MM.1S (cell line): ENCODE results near the gene ANKMY2.

Experiments
- DNase-seq: peaks from one replicate; pipeline ENCODE4 v3.0.0-alpha.2; 2015
- H2AFZ ChIP-seq: fragments of 300-600 bp; sonication (generic); 2 replicates; pipeline ENCODE4 v1.6.0; 2016; ENCODE audit warnings: antibody characterized with exemption, low read length
- H3F3A ChIP-seq: fragments of 300-600 bp; sonication (generic); 2 replicates; pipeline ENCODE4 v1.6.1; 2016; ENCODE audit warnings: mild to moderate bottlenecking, antibody characterized with exemption, low read length, moderate library complexity, mixed read lengths; ENCODE audit not compliant: insufficient read depth
- H3K27ac ChIP-seq: fragments of 300-600 bp; sonication (generic); 2 replicates; pipeline ENCODE4 v1.5.1; 2016; ENCODE audit warnings: mild to moderate bottlenecking, low read length
- H3K27me3 ChIP-seq: fragments of 300-600 bp; sonication (generic); replicated peaks from 2 replicates; pipeline ENCODE4 v1.6.0; 2016; ENCODE audit warnings: low read length; ENCODE audit not compliant: insufficient read depth
- H3K36me3 ChIP-seq: fragments of 300-600 bp; sonication (generic); replicated peaks from 2 replicates; pipeline ENCODE4 v1.6.1; 2016; ENCODE audit warnings: mild to moderate bottlenecking, low read length, mixed read lengths; ENCODE audit not compliant: insufficient read depth
- H3K4me1 ChIP-seq: fragments of 300-600 bp; sonication (generic); 2 replicates; pipeline ENCODE4 v1.6.1; 2016; ENCODE audit warnings: low read length, mixed read lengths
- H3K4me2 ChIP-seq: fragments of 300-600 bp; sonication (generic); 2 replicates; pipeline ENCODE4 v1.6.0; 2016; ENCODE audit warnings: low read depth, low read length
- H3K4me3 ChIP-seq: fragments of 300-600 bp; sonication (generic); 2 replicates; pipeline ENCODE4 v1.5.1; 2016; ENCODE audit warnings: low read length, mixed read lengths
- H3K79me2 ChIP-seq: fragments of 300-600 bp; sonication (generic); 2 replicates; pipeline ENCODE4 v1.6.1; 2016; ENCODE audit warnings: mixed run types, low read length, mixed read lengths
- H3K9ac ChIP-seq: fragments of 300-600 bp; sonication (generic); 2 replicates; pipeline ENCODE4 v1.6.1; 2016; ENCODE audit warnings: low read length, mixed read lengths
- H3K9me2 ChIP-seq: fragments of 300-600 bp; sonication (generic); replicated peaks from 2 replicates; pipeline ENCODE4 v1.6.1; 2016; ENCODE audit warnings: mild to moderate bottlenecking, low read length, mixed read lengths; ENCODE audit not compliant: insufficient read depth
- H3K9me3 ChIP-seq: fragments of 300-600 bp; sonication (generic); replicated peaks from 2 replicates; pipeline ENCODE4 v1.6.1; 2016; ENCODE audit warnings: mild to moderate bottlenecking, low read length, mixed read lengths; ENCODE audit not compliant: insufficient read depth
- H4K20me1 ChIP-seq: fragments of 300-600 bp; sonication (generic); 2 replicates; pipeline ENCODE4 v1.6.1; 2016; ENCODE audit warnings: mild to moderate bottlenecking, low read length, moderate library complexity, mixed read lengths; ENCODE audit not compliant: insufficient read depth
- EZH2 ChIP-seq: fragments of 300-600 bp; sonication (generic); optimal IDR thresholded peaks from 2 replicates; pipeline ENCODE3; 2017; ENCODE audit warnings: low read depth, mild to moderate bottlenecking, antibody characterized with exemption, low read length, mixed read lengths
- EZH2phosphoT487 ChIP-seq: fragments of 300-600 bp; sonication (generic); IDR thresholded peaks from 2 replicates; pipeline ENCODE4 v1.6.1; 2018; ENCODE audit warnings: antibody characterized with exemption, low read length
- TF ChIP-seq, protein P1 (sequence below): fragments of 300-600 bp; sonication (generic); IDR thresholded peaks from 2 replicates; pipeline ENCODE4 v1.5.1; 2016; ENCODE audit warnings: antibody characterized with exemption, low read length, mixed read lengths

Gene ANKMY2

GRCh38 chr7:16558761-16559302 lies 86.7 kb downstream of the ANKMY2 start:
- Histone ChIP-seq H3K9me2 (no peaks in the 10 kb centered on the region), H3F3A (no peaks in the 10 kb centered on the region), H3K9ac (no peak overlapping the region), H3K79me2 (no peaks in the 10 kb centered on the region), H3K4me1 (no peaks in the 10 kb centered on the region), H3K4me2 (no peak overlapping the region), H2AFZ (no peak overlapping the region), H3K9me3 (no peaks in the 10 kb centered on the region), H3K27me3 (no peaks in the 10 kb centered on the region), H3K4me3 (no peak overlapping the region), H3K27ac (no peak overlapping the region), H3K36me3 (no peaks in the 10 kb centered on the region), H4K20me1 (no peaks in the 10 kb centered on the region)
- DNase-seq = no peak
- TF ChIP-seq EZH2phosphoT487 (no peak), EZH2 (no peak)
- TF ChIP-seq, protein P1, sequence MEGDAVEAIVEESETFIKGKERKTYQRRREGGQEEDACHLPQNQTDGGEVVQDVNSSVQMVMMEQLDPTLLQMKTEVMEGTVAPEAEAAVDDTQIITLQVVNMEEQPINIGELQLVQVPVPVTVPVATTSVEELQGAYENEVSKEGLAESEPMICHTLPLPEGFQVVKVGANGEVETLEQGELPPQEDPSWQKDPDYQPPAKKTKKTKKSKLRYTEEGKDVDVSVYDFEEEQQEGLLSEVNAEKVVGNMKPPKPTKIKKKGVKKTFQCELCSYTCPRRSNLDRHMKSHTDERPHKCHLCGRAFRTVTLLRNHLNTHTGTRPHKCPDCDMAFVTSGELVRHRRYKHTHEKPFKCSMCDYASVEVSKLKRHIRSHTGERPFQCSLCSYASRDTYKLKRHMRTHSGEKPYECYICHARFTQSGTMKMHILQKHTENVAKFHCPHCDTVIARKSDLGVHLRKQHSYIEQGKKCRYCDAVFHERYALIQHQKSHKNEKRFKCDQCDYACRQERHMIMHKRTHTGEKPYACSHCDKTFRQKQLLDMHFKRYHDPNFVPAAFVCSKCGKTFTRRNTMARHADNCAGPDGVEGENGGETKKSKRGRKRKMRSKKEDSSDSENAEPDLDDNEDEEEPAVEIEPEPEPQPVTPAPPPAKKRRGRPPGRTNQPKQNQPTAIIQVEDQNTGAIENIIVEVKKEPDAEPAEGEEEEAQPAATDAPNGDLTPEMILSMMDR = no peak

- H3K9ac ChIP-seq = no peak overlapping the region
- TF ChIP-seq, protein P1 = no peak
- no peak for TF ChIP-seq EZH2
- no peak for TF ChIP-seq EZH2phosphoT487
- no peaks in the 10 kb centered on the region for H3K9me3 ChIP-seq
- H3K27me3 ChIP-seq = no peaks in the 10 kb centered on the region
- H4K20me1 ChIP-seq = no peaks in the 10 kb centered on the region
- H2AFZ ChIP-seq = no peak overlapping the region
- H3K4me1 ChIP-seq = no peaks in the 10 kb centered on the region
- H3K27ac ChIP-seq = no peak overlapping the region
- H3K4me3 ChIP-seq = no peak overlapping the region
- DNase-seq = no peak
- no peaks in the 10 kb centered on the region for H3K36me3 ChIP-seq
- no peaks in the 10 kb centered on the region for H3K9me2 ChIP-seq
- H3K4me2 ChIP-seq = no peak overlapping the region
- H3K79me2 ChIP-seq = no peaks in the 10 kb centered on the region
- H3F3A ChIP-seq = no peaks in the 10 kb centered on the region
Observed at GRCh38 chr7:16556359-16556758, 89.2 kb downstream of the ANKMY2 start.

DNA sequence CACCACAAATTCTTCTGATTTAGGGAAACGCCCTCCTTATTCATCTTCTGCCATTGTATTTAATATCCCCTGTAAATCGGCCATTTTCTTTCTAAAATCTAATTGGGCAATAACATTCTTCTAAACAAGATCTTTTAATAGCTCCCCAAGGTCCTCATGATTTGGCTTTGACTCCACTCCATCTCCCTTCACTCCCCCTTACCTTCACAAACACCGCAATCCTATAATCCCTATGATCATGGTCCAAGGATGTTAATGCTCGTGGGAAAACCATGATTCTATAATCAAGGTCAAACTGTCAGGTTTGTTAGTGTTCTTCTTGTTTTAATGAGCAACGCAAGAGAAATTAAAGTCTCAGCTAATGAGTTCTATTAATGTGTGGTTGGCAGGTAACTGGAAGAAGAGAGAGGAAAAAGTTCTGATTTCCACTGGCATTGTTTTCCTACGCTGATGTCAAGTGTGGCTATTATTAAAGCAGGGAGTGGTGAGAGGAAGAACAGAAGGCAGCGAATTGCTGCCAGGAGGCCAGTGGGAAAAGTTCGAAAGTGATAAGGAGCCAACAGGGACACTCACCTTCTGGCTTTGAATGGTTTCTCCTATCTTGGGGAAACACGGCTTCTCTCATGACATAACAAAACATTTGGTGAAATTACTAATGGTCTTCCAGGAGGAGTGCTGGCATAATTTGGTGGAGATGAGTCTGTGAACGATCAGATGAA lies 90.9 kb downstream of the ANKMY2 start:
- Histone ChIP-seq H4K20me1 (no peaks in the 10 kb centered on the region), H3K4me2 (no peak overlapping the region), H3F3A (no peaks in the 10 kb centered on the region), H3K27ac (no peak overlapping the region), H3K9ac (no peak overlapping the region), H3K36me3 (no peaks in the 10 kb centered on the region), H3K9me3 (no peaks in the 10 kb centered on the region), H3K27me3 (no peaks in the 10 kb centered on the region), H3K9me2 (no peaks in the 10 kb centered on the region), H2AFZ (no peak overlapping the region), H3K4me3 (no peak overlapping the region), H3K79me2 (no peaks in the 10 kb centered on the region), H3K4me1 (no peaks in the 10 kb centered on the region)
- TF ChIP-seq EZH2 (no peak), EZH2phosphoT487 (no peak)
- TF ChIP-seq, protein P1 = no peak
- no peak for DNase-seq
